Measurements from ENCODE around the gene YPEL2. TPM values are rescaled to one million over a fixed set of nuclear protein-coding genes. Genes with fewer than 3 reads are reported as not detected.

YPEL2 gene
- total RNA-seq, 1 donor from 2014 or later, result 21.9 TPM

Small RNA genes within 50 kb of the gene (small RNA-seq; reads per million reads assigned to genes)
- not detected for gene MIR4729

Other genes with a start within 250 kb of the YPEL2 start
- 22.4 TPM for gene TRIM37, start 224.8 kb upstream of the YPEL2 start, total RNA-seq
- 25.1 TPM for gene SKA2, start 176.5 kb upstream of the YPEL2 start, total RNA-seq
- 1.6 TPM for gene PRR11, start 175.9 kb upstream of the YPEL2 start, total RNA-seq
- 32.4 TPM for gene SMG8, start 121.6 kb upstream of the YPEL2 start, total RNA-seq
- 1.6 TPM for gene GDPD1, start 111.1 kb upstream of the YPEL2 start, total RNA-seq
- 54.3 TPM for gene DHX40, start 234.0 kb downstream of the YPEL2 start, total RNA-seq

Measured in skeletal muscle tissue (tissue), 2 donors.